NCI-H128 (cell line): Measurements from ENCODE around the gene TGFBR3L.

Source experiments
- DNase-seq: peaks from one replicate; lab custom pipeline; 2025; ENCODE audit not compliant: unreplicated experiment; lab: John Stamatoyannopoulos, UW

TGFBR3L gene

DNA sequence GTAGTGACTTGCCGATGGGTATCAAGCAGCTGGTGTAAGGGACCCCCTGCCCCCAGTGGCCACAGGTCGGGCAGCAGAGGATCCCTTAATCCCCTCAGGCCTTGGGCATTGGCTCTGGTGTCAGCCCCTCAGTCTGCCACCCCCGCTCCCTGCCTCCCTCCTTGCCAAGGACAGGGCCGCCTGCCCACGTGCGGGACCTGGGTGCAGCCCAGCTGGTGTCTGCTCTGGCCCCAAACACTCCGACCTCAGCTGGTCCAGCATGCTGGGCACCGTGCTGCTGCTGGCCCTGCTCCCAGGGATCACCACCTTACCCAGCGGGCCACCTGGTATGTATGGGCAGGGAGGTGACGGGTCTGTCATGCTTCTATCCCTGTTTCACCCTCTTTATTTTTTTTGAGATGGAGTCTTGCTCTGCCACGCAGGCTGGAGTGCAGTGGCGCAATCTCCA, at the start of gene TGFBR3L:
TSS of gene TGFBR3L (plus strand) at position 233 of the 448 bp plus-strand sequence.
- DNase-seq = no peak

- no peak for DNase-seq
Observed at GRCh38 chr19:7865262-7865911, 49.2 kb upstream of the TGFBR3L start.

DNA sequence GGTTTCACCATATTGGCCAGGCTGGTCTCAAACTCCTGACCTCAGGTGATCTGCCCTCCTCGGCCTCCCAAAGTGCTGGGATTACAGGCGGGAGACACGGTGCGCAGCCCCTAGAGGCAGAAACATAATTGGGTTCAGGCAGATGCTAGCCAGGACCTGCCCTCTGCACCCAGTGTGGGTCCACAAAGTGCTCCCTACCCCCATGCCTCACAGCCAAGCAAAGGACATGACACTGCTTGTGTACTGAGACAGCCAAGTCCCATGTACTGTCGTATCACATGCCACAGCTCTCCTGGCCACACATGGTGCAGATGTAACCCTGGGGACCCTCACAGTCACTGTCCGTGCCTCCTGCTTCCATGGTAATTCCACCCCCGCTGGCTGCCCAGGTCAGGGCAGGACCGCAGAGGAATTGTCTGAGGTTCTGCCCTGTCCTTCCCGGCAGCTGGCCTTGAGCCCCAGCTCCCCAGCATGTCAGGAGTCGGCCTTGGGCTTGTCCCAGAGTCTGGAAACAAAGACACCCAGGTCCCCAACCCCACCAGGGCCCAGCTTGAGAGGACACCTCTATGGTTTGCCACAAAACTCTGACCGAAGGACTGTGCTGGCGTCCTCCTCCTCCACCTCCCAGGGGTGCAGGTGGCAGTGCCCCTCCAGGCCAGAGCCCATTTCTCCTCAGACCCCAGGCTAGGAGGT, 48.1 kb upstream of the TGFBR3L start:
- no peak for DNase-seq

DNA sequence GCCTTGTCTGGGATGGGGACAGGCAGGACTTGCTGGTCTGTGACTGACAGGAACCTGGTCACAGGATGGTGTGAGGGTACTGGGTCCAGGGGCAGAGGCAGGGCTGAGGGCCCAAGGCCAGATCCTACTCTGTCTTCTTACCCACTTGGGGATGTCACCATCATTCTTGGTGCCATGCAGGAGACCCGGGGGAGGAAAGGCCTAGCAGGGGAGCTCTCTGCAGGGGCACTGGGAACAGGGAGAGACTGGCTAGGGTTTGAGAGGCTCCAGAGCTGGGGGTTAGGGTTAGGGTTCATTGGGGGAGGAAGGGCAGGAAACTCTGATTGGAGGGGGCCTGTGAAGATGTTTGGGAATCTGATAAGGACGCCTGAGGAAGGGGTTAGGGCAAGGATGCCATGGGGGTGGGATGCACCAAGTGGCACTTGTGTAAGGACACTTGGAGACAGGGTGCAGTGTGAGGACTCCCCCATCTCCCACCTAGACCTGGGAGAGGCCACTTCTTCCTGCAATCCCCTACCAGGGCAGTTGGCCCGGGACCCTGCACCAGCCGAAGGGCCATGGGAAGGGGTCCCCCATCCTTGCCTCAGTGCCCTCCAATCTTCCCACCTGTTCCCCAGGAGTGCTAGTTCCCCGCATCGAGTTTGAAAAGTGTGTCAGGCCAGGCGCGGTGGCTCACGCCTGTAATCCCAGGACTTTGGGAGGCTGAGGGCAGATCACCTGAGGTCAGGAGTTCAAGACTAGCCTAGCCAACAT, 47.4 kb upstream of the TGFBR3L start:
- no peak for DNase-seq

DNA sequence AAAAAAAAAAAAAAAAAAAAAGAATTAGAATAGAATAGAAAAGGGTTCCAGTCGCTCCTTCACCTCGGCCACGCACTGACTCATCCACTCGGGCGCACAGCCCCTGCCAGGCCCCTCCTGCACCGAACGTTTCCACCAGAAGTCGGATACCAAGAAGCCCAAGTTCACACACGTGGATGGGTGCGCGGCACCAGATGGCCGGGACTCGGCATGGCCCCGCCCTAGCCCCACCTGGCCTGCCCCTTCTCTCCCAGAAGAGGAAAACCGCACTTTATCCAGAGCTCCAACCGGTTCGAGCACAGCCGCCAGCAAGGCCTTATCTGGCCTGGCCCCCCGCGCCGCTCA, 46.3 kb upstream of the TGFBR3L start:
- no peak for DNase-seq

- DNase-seq = no peak
Observed at GRCh38 chr19:7868671-7869452, 45.8 kb upstream of the TGFBR3L start.

- no peak for DNase-seq
Observed at GRCh38 chr19:7869453-7869909, 45.1 kb upstream of the TGFBR3L start.

DNA sequence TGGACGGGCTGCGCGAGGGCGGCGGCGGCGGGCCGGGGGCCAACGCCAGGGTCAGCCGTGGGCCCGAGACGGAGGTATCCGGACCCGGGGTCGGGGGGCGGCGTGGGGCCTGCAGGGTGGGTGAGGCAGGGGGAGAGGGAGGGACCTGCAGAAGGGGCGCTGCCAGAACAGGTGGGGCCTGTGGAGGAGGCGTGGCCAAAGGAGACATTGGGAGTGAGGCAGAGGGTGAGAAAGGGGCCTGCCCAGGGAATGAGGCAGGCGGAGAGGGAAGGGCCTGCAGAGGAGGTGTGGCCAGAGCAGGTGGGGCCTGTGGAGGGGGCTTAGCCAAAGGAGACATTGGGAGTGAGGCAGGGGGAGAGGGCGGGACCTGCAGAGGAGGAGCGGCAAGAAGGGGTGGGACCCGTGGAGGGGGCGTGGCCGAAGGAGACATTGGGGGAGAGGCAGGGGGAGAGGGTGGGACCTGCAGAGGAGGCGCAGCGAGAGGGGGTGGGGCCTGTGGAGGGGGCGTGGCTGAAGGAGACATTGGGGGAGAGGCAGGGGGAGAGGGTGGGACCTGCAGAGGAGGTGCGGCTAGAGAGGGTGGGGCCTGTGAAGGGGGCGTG, 44.6 kb upstream of the TGFBR3L start:
- no peak for DNase-seq

GRCh38 chr19:7870571-7871436, 43.8 kb upstream of the TGFBR3L start:
- DNase-seq = no peak

- peak; percentile 65 for DNase-seq
Observed at GRCh38 chr19:7871437-7872305, 43.0 kb upstream of the TGFBR3L start.

DNA sequence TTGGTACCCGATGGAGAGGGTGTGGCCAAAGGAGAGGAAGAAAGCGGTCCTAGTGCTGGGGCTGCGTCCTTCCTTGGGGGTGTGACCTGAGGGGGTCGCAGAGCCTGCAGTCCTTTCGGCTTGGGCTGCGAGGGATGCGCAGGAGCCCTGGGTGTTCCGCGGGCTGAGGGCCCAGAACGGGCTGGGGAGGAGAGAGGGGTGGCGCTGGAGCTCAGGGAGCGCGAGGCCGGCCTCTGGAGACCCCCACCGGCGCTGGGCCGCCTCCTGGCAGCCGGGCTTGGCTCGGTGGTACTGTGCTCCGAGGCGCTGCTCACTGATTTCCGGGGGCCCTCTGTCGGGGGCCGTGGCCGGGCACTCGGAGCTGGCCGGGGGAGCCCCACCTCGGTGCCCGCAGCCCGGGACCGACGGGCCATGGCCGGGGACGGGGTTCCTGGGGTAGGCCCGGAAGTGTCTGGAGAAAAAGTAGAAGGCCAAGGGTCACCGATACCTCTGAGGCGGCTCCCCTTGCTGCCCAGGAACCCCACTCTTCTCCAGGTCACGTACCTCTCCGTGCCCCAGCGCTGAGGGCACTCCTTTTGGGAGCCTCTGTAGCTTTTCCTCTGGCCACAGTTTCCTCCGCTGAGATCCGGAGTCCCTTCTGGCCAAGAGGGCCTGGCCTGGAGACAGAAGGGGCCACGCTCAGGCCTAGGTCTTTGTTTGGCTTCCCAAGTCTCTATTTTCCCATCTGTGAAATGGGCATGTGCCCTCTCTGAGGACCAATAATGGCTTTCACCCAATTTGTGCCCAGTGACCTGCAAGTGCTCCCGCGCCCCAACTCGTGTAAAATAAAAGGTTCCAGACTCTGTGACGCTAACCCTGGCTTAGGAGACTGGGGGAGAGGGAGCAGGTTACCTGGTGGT, 42.1 kb upstream of the TGFBR3L start:
- DNase-seq = no peak

DNA sequence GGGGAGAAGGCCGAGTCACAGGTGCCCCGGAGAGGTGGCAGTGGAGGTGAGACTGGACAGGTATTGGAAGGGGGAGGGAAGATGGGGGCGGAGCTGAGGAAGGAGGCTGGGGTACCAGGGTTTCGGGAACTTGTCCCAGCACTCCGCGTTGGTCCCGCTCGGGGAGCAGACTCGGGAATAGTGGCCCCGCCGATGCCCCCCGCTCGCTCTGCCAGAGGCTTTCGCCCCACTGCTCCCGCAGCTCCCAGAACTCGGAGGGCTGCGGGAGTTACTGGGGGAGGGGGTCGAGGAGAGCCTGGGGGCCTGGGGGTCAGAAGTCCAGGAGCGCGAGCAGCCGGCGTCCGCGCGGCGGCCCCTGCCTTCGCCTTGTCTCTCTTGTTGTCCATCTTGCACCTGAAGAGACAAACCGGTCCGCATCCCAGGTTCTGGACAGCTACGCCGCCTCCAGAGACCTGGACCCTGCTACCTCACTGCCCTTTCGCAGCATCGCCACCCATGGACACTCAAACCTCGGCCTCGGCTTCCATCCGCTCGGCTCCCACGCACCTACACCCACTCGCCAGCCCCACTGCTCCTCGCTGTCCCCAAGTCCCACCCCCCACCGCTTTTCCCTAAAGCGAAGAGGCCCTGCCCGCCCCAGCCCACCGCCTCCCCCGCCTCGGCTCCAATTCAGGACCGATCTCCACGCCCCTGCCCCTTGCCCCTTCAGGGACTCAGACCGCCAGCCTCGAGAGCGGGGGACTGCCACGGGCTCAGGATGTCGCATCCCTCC, 41.1 kb upstream of the TGFBR3L start:
- no peak for DNase-seq

DNA sequence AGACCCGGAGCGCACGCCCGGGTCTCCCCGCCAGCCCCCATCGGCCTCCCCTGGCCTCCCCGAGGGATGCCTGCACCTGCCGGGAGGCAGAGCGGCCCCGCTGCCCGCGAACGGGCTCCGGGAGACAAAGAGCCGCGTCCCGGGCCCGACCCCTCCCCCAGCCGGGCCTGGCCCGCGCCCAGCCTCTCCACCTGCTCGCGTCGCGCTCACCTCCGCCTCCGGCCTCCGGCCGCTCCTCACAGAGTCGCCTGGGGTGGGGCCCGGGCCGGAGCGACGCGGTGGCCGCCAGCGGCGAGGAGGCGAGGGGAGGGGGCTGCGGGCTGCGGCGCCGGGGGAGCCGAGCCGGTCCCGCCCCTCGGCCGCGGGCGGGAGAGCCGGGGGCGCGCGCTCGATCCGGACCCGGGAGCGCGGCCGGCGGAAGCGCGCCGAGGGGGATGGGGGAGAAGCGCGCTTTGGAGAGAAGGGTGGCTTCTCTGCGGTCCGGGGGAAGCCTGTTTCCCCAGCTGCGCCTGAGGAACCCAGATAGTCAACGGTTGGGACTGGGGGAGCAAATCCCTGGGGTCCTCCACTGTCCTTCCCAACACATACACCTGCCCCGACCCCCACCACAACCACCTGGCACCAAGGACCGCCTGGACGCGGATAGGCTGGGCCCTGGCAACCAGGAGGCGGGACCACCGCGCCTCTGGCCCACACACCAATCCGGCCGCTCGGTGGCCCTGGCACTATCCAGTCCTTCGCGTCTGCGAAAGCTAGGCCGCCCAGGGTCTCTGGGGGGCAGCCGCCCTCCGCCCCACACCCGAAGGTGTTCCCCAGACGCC, 40.3 kb upstream of the TGFBR3L start, which contains the start of gene PRR36:
TSS of gene PRR36 (minus strand) at position 315 of the 821 bp plus-strand sequence. CDS start 701 bp downstream, outside the sequence.
- peak; percentile 77 for DNase-seq

DNA sequence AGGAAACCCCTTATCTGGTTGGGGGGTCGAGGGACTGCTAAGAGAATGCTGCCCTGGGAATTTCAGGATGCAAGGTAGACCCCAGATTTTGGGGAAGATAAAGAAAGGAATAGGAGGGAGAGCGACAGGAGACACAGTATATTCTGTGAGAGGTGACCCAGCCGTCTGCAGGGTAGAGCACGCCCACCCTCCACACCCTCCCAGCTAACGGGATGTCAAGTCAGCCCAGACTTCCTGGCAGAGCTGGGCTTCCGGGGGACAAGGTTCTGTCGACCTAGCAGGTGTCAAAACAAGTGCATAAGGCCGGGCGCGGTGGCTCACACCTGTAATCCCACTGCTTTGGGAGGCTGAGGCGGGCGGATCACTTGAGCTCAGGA, 39.7 kb upstream of the TGFBR3L start:
- DNase-seq = no peak

DNA sequence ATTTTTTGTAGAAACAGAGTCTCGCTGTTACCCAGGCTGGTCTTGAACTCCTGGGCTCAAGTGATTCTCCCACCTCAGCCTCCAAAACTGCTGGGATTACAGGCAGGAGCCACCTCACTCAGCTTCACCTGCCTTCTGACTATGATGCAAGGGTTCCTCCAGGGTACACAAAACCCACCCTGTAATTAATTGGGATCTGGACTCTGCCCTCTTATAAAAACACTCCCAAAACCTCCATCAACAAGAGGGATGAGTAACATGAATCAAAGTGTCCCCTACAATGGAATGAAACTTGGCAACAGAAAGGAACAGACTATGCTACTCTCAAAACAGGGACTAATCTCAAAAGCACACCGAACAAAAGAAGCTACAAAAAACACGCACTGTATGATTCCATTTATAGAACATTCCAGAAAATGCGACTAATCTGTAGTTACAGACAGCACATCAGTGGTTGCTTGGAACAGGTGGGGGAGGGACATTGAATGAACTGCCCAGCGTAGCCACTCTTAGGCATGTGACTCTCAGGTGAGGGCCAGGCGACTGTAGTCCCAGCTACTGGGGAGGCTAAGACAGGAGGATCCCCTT, 37.3 kb upstream of the TGFBR3L start:
- DNase-seq = no peak
